Activated CD4-positive, alpha-beta T cell treated with anti-CD3 and anti-CD28 coated beads, Interleukin-2, amount 50 U/mL, for 24 hours (primary cell): ENCODE measurements around the gene HYCC1.
"Not testable (repeated sequence)": the region's sequence is repeated elsewhere in the genome, so short reads cannot be mapped to it uniquely, and the experiment has no call there.

Experiments
- DNase-seq, 2 donors: peaks; one replicate each; pipeline ENCODE4 v3.0.0-alpha.2; 2020; ENCODE audit warnings: low read depth in 1 of 2, low spot score in 1 of 2

The HYCC1 gene

GRCh38 chr7:23013715-23014649 lies at the start of gene HYCC1:
Gene HYCC1, minus strand, starts transcription at chr7:23014130. Its CDS starts 23,019 bp downstream, at chr7:22991111.
- DNase-seq: peak; percentile 97 to 100

GRCh38 chr7:23062452-23062851 lies 48.5 kb upstream of the HYCC1 start:
- no peak for DNase-seq

- no peak for DNase-seq
Measured at GRCh38 chr7:23061327-23061726, 47.4 kb upstream of the HYCC1 start.

GRCh38 chr7:23058408-23059096 lies 44.6 kb upstream of the HYCC1 start:
- DNase-seq: no peak

GRCh38 chr7:23055582-23056178 lies 41.8 kb upstream of the HYCC1 start:
- peak; percentile 22 to 68 for DNase-seq

- not testable (repeated sequence) for DNase-seq
Measured at GRCh38 chr7:23051124-23051485, 37.2 kb upstream of the HYCC1 start.

GRCh38 chr7:23046336-23046735 lies 32.4 kb upstream of the HYCC1 start:
- not testable (repeated sequence) for DNase-seq

- not testable (repeated sequence) for DNase-seq
Measured at GRCh38 chr7:23045086-23045485, 31.2 kb upstream of the HYCC1 start.

- DNase-seq: no peak
Measured at GRCh38 chr7:23044581-23044980, 30.7 kb upstream of the HYCC1 start.

GRCh38 chr7:23043441-23043840 lies 29.5 kb upstream of the HYCC1 start:
- no peak for DNase-seq

GRCh38 chr7:23039674-23040073 lies 25.7 kb upstream of the HYCC1 start:
- not testable (repeated sequence) for DNase-seq

GRCh38 chr7:23035542-23036371 lies 21.8 kb upstream of the HYCC1 start:
- DNase-seq: not testable (repeated sequence)

- no peak for DNase-seq
Measured at GRCh38 chr7:23027261-23027660, 13.3 kb upstream of the HYCC1 start.

- DNase-seq: no peak
Measured at GRCh38 chr7:23026164-23026563, 12.2 kb upstream of the HYCC1 start.

GRCh38 chr7:23024454-23024853 lies 10.5 kb upstream of the HYCC1 start:
- no peak for DNase-seq

- no peak for DNase-seq
Measured at GRCh38 chr7:23022851-23023250, 8.9 kb upstream of the HYCC1 start.

GRCh38 chr7:23022258-23022769 lies 8.4 kb upstream of the HYCC1 start:
- DNase-seq: peak in 1 of 2 donors; percentile 7

- DNase-seq: no peak
Measured at GRCh38 chr7:23021596-23021995, 7.7 kb upstream of the HYCC1 start.

- DNase-seq: peak; percentile 8 to 9
Measured at GRCh38 chr7:23020742-23021401, 6.9 kb upstream of the HYCC1 start.

GRCh38 chr7:23018750-23019149 lies 4.8 kb upstream of the HYCC1 start:
- no peak for DNase-seq
